MCF 10A (cell line): ENCODE measurements around the gene ZNF3. TPM values are rescaled to one million over a fixed set of nuclear protein-coding genes. Genes with fewer than 3 reads are reported as not detected.

ENCODE experiments used
- BruUV-seq: library from RNA; stranded (reverse); fragments of 400-500 nt; replicated peaks from 2 replicates; lab custom pipeline; 2021; lab: Mats Ljungman, UMichigan
- CTCF ChIA-PET: fragments of 300-600 bp; sonication (Branson Sonifier 250); formaldehyde crosslinking; extraction: SDS; loops from one replicate; lab custom pipeline; 2021; ENCODE audit warnings: antibody characterized with exemption, inconsistent platforms; lab: Yijun Ruan, JAX
- POLR2A ChIA-PET: fragments of 300-600, 350-650 bp; sonication (Branson Sonifier 250); formaldehyde crosslinking; extraction: SDS; loops from one replicate; lab custom pipeline; 2020; ENCODE audit warnings: antibody characterized with exemption, inconsistent platforms; lab: Yijun Ruan, JAX
- DNase-seq: peaks from one replicate; pipeline ENCODE4 v3.0.0-alpha.2; 2018; ENCODE audit not compliant: unreplicated experiment
- H3K27ac Mint-ChIP-seq: one replicate; pipeline ENCODE4 v1.8.0; 2022; ENCODE audit warnings: mild to moderate bottlenecking, low read depth, mixed read lengths; ENCODE audit not compliant: unreplicated experiment
- H3K27me3 Mint-ChIP-seq: one replicate; pipeline ENCODE4 v1.8.0; 2022; ENCODE audit warnings: mixed read lengths; ENCODE audit not compliant: insufficient read depth, unreplicated experiment
- H3K36me3 Mint-ChIP-seq: one replicate; pipeline ENCODE4 v1.8.0; 2022; ENCODE audit warnings: mild to moderate bottlenecking, moderate library complexity, mixed read lengths; ENCODE audit not compliant: insufficient read depth, unreplicated experiment
- H3K4me1 Mint-ChIP-seq: one replicate; pipeline ENCODE4 v1.8.0; 2022; ENCODE audit warnings: mixed read lengths; ENCODE audit not compliant: insufficient read depth, unreplicated experiment
- H3K4me3 Mint-ChIP-seq: one replicate; pipeline ENCODE4 v1.8.0; 2022; ENCODE audit warnings: mild to moderate bottlenecking, moderate library complexity, mixed read lengths; ENCODE audit not compliant: unreplicated experiment
- H3K9me3 Mint-ChIP-seq: one replicate; pipeline ENCODE4 v1.8.0; 2022; ENCODE audit warnings: mixed read lengths; ENCODE audit not compliant: unreplicated experiment
- intact Hi-C: fragments of 100-400 bp; cut with micrococcal nuclease; formaldehyde crosslinking; loops from 2 replicates; pipeline ENCODE4 v1.14.1; 2022
- total RNA-seq: library from RNA; stranded (reverse); gene quantifications from 2 replicates; pipeline ENCODE4 v1.2.3, GENCODE V29; 2022
- TF ChIP-seq, protein P1 (sequence below): fragments of 200-600 bp; IDR thresholded peaks from one replicate; pipeline ENCODE4 v1.8.0; 2022; ENCODE audit warnings: antibody characterized with exemption, mild to moderate bottlenecking; ENCODE audit not compliant: unreplicated experiment

The ZNF3 gene
- total RNA-seq, 1 experiment from 2014 or later: 23.7 TPM

DNA sequence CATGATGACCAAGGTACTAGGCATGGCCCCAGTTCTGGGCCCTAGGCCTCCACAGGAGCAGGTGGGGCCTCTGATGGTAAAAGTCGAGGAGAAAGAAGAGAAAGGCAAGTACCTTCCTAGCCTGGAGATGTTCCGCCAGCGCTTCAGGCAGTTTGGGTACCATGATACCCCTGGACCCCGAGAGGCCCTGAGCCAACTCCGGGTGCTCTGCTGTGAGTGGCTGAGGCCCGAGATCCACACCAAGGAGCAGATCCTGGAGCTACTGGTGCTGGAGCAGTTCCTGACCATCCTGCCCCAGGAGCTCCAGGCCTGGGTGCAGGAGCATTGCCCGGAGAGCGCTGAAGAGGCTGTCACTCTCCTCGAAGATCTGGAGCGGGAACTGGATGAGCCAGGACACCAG lies 24.5 kb downstream of the ZNF3 start:
- Mint-ChIP-seq H3K27ac (no peak overlapping the region), H3K27me3 (no peaks in the 10 kb centered on the region), H3K9me3 (no peaks in the 10 kb centered on the region), H3K36me3 (peaks cover 60% of the 10 kb centered on the region), H3K4me1 (no peaks in the 10 kb centered on the region), H3K4me3 (no peak overlapping the region)
- ChIA-PET CTCF (interaction anchor here (0.9 to 1.0 kb wide), 3 partner anchors 65 to 662 kb away, joined by 3 to 4 read pairs (median 4); no protein-coding TSS in a partner anchor), POLR2A (interaction anchor here (1.2 to 1.9 kb wide), 2 partner anchors 8 to 23 kb away, joined by 4 to 6 read pairs; no protein-coding TSS in a partner anchor)
- TF ChIP-seq, protein P1, sequence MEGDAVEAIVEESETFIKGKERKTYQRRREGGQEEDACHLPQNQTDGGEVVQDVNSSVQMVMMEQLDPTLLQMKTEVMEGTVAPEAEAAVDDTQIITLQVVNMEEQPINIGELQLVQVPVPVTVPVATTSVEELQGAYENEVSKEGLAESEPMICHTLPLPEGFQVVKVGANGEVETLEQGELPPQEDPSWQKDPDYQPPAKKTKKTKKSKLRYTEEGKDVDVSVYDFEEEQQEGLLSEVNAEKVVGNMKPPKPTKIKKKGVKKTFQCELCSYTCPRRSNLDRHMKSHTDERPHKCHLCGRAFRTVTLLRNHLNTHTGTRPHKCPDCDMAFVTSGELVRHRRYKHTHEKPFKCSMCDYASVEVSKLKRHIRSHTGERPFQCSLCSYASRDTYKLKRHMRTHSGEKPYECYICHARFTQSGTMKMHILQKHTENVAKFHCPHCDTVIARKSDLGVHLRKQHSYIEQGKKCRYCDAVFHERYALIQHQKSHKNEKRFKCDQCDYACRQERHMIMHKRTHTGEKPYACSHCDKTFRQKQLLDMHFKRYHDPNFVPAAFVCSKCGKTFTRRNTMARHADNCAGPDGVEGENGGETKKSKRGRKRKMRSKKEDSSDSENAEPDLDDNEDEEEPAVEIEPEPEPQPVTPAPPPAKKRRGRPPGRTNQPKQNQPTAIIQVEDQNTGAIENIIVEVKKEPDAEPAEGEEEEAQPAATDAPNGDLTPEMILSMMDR: no peak
- intact Hi-C loops: loop anchor here (10.0 kb wide), 1 partner anchor 142 kb away; the partner anchor contains the start of gene TRIM4
- no peak for DNase-seq
- TSS peak; percentile 7 for BruUV-seq

DNA sequence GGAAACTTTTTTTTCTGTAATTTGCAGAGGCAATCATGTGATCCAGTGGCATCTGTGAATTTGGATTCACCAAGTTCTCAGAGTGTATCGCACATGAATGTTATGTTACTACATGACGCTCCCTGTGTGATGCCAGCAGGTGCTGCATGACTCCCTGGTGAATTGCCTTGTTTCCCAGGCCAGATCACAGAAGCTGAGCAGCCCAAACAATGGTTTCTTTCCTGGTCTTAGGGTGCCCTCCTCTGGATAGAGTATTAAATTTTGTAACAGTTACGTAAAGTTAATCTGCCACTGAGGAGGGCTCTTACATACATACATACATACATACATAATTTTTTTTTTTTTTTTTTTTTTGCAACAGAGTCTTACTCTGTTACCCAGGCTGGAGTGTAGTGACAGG lies 28.3 kb downstream of the ZNF3 start:
- no TSS peak for BruUV-seq
- H3K4me3 Mint-ChIP-seq: no peak overlapping the region
- peaks cover 35% of the 10 kb centered on the region for H3K36me3 Mint-ChIP-seq
- TF ChIP-seq, protein P1: peak; percentile 34
- intact Hi-C loops: loop anchor here (1.0 to 10.0 kb wide), 2 partner anchors 59 to 138 kb away; partner anchors contain the start of gene TRIM4
- ChIA-PET CTCF (interaction anchor here (0.6 to 3.3 kb wide), 13 partner anchors 10 to 1305 kb away, joined by 3 to 39 read pairs (median 4); no protein-coding TSS in a partner anchor), POLR2A (interaction anchor here (1.2 to 1.9 kb wide), 5 partner anchors 31 to 133 kb away, joined by 3 to 11 read pairs (median 3); partner anchors contain the start of gene ZKSCAN1)
- peaks cover 8% of the 10 kb centered on the region for H3K4me1 Mint-ChIP-seq
- no peaks in the 10 kb centered on the region for H3K27me3 Mint-ChIP-seq
- no peak overlapping the region for H3K27ac Mint-ChIP-seq
- peak; percentile 79 for DNase-seq
- no peaks in the 10 kb centered on the region for H3K9me3 Mint-ChIP-seq

DNA sequence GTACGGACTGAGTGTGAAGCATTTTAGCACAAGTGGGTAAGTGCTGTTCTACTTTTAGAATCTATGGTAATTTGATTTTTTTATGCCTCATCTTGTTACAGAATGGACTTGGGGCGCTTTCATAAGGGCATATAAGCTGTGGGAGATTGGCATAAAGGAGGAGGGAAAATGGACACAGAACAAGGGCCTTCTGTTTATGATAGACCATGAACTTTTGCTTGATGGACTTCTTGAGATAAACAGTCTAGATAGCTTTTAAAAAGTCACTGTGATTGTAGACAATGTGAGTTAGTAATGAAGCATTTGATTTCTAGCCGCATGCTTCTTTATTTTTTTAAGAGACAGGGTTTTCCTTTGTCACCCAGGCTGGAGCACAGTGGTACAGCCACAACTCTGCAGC lies 29.9 kb downstream of the ZNF3 start:
- TF ChIP-seq, protein P1: no peak
- no peak for DNase-seq
- intact Hi-C loops: loop anchor here (10.0 kb wide), 1 partner anchor 137 kb away; the partner anchor contains the start of gene TRIM4
- BruUV-seq: no TSS peak
- Mint-ChIP-seq H3K36me3 (peaks cover 23% of the 10 kb centered on the region), H3K9me3 (no peaks in the 10 kb centered on the region), H3K27me3 (no peaks in the 10 kb centered on the region), H3K4me1 (peaks cover 8% of the 10 kb centered on the region), H3K27ac (no peak overlapping the region), H3K4me3 (peak overlapping the region; percentile 33)
- ChIA-PET POLR2A (interaction anchor here (0.8 to 1.6 kb wide), 6 partner anchors 28 to 57 kb away, joined by 3 to 8 read pairs (median 4); partner anchors contain the start of gene ZKSCAN1), CTCF (interaction anchor here (0.6 to 3.3 kb wide), 14 partner anchors 18 to 160 kb away, joined by 3 to 39 read pairs (median 4); no protein-coding TSS in a partner anchor)
